ENCODE results near the gene TDRD12.
"Not testable (repeated sequence)": the region's sequence is repeated elsewhere in the genome, so short reads cannot be mapped to it uniquely, and the experiment has no call there.

The TDRD12 gene

GRCh38 chr19:32692727-32693061, 26.9 kb upstream of the TDRD12 start:
- no peak for DNase-seq (ENCODE audit: low read depth, low spot score)
- TF ChIP-seq, protein P1, sequence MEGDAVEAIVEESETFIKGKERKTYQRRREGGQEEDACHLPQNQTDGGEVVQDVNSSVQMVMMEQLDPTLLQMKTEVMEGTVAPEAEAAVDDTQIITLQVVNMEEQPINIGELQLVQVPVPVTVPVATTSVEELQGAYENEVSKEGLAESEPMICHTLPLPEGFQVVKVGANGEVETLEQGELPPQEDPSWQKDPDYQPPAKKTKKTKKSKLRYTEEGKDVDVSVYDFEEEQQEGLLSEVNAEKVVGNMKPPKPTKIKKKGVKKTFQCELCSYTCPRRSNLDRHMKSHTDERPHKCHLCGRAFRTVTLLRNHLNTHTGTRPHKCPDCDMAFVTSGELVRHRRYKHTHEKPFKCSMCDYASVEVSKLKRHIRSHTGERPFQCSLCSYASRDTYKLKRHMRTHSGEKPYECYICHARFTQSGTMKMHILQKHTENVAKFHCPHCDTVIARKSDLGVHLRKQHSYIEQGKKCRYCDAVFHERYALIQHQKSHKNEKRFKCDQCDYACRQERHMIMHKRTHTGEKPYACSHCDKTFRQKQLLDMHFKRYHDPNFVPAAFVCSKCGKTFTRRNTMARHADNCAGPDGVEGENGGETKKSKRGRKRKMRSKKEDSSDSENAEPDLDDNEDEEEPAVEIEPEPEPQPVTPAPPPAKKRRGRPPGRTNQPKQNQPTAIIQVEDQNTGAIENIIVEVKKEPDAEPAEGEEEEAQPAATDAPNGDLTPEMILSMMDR (IDR thresholded peaks at IDR 0.05; ENCODE audit: low read depth, low read length) = no peak
- peak overlapping the region; percentile 52 for H3K4me3 ChIP-seq (ENCODE audit: low read depth, low read length)
- in situ Hi-C loops (cut with HindIII; ENCODE audit: low sequenced_read_pairs) = no loop called here

DNA sequence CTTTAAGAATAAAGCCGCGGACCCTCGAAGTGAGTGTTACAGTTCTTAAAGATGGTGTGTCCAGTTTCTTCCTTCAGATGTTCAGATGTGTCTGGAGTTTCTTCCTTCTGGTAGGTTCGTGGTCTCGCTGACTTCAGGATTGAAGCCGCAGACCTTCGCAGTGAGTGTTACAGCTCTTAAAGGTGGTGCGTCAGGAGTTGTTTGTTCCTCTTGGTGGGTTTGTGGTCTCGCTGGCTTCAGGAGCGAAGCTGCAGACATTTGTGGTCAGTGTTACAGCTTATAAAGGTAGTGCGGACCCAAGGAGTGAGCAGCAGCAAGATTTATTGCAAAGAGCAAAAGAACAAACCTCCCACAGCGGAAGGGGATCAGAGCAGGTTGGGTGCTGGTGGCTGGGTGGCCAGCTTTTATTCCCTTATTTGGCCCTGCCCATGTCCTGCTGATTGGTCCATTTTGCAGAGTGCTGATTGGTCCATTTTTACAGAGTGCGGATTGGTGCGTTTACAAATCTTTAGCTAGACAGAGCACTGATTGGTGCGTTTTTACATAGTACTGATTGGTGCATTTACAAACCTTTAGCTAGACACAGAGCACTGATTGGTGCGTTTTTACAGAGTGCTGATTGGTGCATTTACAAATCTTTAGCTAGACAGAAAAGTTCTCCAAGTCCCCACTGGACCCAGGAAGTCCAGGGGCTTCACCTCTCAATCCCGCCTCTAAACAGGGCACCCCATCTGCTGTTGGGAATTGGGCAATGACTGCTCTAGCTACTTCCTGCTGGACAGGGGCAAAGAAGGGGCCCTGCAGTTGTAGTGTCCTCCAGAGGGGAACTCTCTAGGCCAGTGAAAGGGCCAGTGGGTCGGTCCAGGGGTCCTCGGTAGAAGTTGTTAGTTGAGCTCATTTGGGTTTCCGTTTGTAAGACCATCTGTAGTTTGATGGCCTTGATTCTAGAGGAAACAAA, 26.1 kb upstream of the TDRD12 start:
- H3K4me3 ChIP-seq (ENCODE audit: low read depth, low read length); in situ Hi-C loops (cut with HindIII; ENCODE audit: low sequenced_read_pairs); DNase-seq (ENCODE audit: low read depth, low spot score): not testable (repeated sequence)

GRCh38 chr19:32694316-32694715, 25.3 kb upstream of the TDRD12 start:
- in situ Hi-C loops (cut with HindIII; ENCODE audit: low sequenced_read_pairs); DNase-seq (ENCODE audit: low read depth, low spot score); H3K4me3 ChIP-seq (ENCODE audit: low read depth, low read length): not testable (repeated sequence)

DNA sequence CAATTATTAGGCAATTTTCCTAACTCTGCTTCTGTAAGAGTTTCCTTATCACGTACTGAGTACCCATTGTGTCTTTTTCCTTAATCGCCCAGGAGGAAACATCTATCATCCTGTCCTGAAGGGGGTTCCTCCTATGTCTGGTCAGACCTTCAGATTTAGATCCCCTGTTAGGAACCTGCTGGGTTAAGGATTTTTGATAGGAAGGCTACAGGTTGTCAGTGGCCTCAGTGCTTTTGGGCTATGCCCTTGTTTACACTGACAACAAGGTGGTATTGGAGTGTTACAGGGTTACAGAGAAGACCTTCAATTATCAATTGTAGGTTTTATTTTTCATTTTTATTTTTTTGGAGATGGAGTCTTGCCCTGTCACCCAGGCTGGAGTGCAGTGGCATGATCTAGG, 24.7 kb upstream of the TDRD12 start:
- H3K4me3 ChIP-seq (ENCODE audit: low read depth, low read length); in situ Hi-C loops (cut with HindIII; ENCODE audit: low sequenced_read_pairs); DNase-seq (ENCODE audit: low read depth, low spot score): not testable (repeated sequence)

- in situ Hi-C loops (cut with HindIII; ENCODE audit: low sequenced_read_pairs); DNase-seq (ENCODE audit: low read depth, low spot score); H3K4me3 ChIP-seq (ENCODE audit: low read depth, low read length): not testable (repeated sequence)
Measured at GRCh38 chr19:32695506-32695905, 24.1 kb upstream of the TDRD12 start.

DNA sequence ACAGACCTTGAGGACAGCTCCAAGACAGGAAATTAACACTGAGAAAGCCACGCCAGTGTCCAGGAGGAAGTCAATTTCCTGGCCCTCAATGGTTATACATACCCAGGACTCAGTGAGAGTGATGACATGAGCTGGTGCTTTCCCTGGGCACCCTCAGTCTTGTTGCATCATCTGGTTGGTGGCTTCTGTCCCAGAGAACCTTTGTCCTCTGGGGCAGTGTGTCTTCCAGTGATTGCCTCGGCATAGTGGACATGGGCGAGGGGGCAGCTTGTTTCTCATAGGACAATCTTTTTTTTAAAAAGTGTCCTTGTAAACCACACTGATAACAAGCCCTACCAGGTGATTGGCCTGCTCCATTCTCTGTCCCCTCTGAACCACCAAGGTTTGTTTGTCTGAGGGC, 22.8 kb upstream of the TDRD12 start:
- H3K4me3 ChIP-seq (ENCODE audit: low read depth, low read length); DNase-seq (ENCODE audit: low read depth, low spot score); in situ Hi-C loops (cut with HindIII; ENCODE audit: low sequenced_read_pairs): not testable (repeated sequence)

GRCh38 chr19:32700129-32700528, 19.4 kb upstream of the TDRD12 start:
- DNase-seq (ENCODE audit: low read depth, low spot score); in situ Hi-C loops (cut with HindIII; ENCODE audit: low sequenced_read_pairs); H3K4me3 ChIP-seq (ENCODE audit: low read depth, low read length): not testable (repeated sequence)

GRCh38 chr19:32702010-32702409, 17.6 kb upstream of the TDRD12 start:
- DNase-seq (ENCODE audit: low read depth, low spot score) = no peak
- in situ Hi-C loops (cut with HindIII; ENCODE audit: low sequenced_read_pairs) = no loop called here
- H3K4me3 ChIP-seq (ENCODE audit: low read depth, low read length) = no peak overlapping the region
- TF ChIP-seq, protein P1 (IDR thresholded peaks at IDR 0.05; ENCODE audit: low read depth, low read length) = no peak

GRCh38 chr19:32704006-32704405, 15.6 kb upstream of the TDRD12 start:
- H3K4me3 ChIP-seq (ENCODE audit: low read depth, low read length); DNase-seq (ENCODE audit: low read depth, low spot score); in situ Hi-C loops (cut with HindIII; ENCODE audit: low sequenced_read_pairs): not testable (repeated sequence)

GRCh38 chr19:32708457-32708856, 11.1 kb upstream of the TDRD12 start:
- TF ChIP-seq, protein P1 (IDR thresholded peaks at IDR 0.05; ENCODE audit: low read depth, low read length) = no peak
- no peak overlapping the region for H3K4me3 ChIP-seq (ENCODE audit: low read depth, low read length)
- no peak for DNase-seq (ENCODE audit: low read depth, low spot score)
- in situ Hi-C loops (cut with HindIII; ENCODE audit: low sequenced_read_pairs) = no loop called here

All from astrocyte of the spinal cord (primary cell).